PC-9 (cell line): ENCODE results near the gene SP3. TPM values are rescaled to one million over a fixed set of nuclear protein-coding genes. Genes with fewer than 3 reads are reported as not detected.

Experiments
- BruUV-seq: library from RNA; stranded (reverse); fragments of 400-500 nt; replicated peaks from 2 replicates; lab custom pipeline; 2021; lab: Mats Ljungman, UMichigan
- CTCF ChIA-PET: fragments of 300-600 bp; sonication (Branson Sonifier 250); formaldehyde crosslinking; loops from one replicate; lab custom pipeline; 2022; ENCODE audit warnings: antibody characterized with exemption; lab: Charles Lee
- POLR2A ChIA-PET: fragments of 300-600 bp; sonication (Branson Sonifier 250); formaldehyde crosslinking; loops from one replicate; lab custom pipeline; 2022; ENCODE audit warnings: antibody characterized with exemption; ENCODE audit not compliant: unreplicated experiment; lab: Charles Lee
- DNase-seq, 2 experiments: peaks; one replicate each; pipeline versions ENCODE4 v3.0.0 to v3.0.0-alpha.2; 2015 to 2022; ENCODE audit warnings: mixed read lengths in 1 of 2
- H2AFZ ChIP-seq: fragments of 200-600 bp; sonication (generic); 2 replicates; pipeline ENCODE4 v1.8.1; 2017; ENCODE audit warnings: antibody characterized with exemption
- H3F3A ChIP-seq: fragments of 200-600 bp; sonication (generic); 2 replicates; pipeline ENCODE4 v1.8.1; 2017; ENCODE audit warnings: antibody characterized with exemption, mild to moderate bottlenecking, low read depth; ENCODE audit not compliant: insufficient read depth
- H3K27ac ChIP-seq: fragments of 200-600 bp; sonication (generic); 2 replicates; pipeline ENCODE4 v1.6.1; 2016; ENCODE audit warnings: mixed run types
- H3K27me3 ChIP-seq: fragments of 200-600 bp; sonication (generic); 2 replicates; pipeline ENCODE4 v1.6.1; 2016; ENCODE audit warnings: low read depth, mixed run types; ENCODE audit not compliant: insufficient read depth
- H3K36me3 ChIP-seq: fragments of 200-600 bp; sonication (generic); 2 replicates; pipeline ENCODE4 v1.6.1; 2016; ENCODE audit warnings: low read depth, mixed run types
- H3K4me1 ChIP-seq: fragments of 200-600 bp; sonication (generic); replicated peaks from 2 replicates; pipeline ENCODE4 v1.6.1; 2016; ENCODE audit warnings: mixed run types; ENCODE audit not compliant: insufficient read depth
- H3K4me2 ChIP-seq: fragments of 200-600 bp; sonication (generic); 2 replicates; pipeline ENCODE4 v1.6.1; 2017; ENCODE audit warnings: mixed run types
- H3K4me3 ChIP-seq: fragments of 200-600 bp; sonication (generic); 2 replicates; pipeline ENCODE4 v1.6.1; 2016; ENCODE audit warnings: mixed run types
- H3K79me2 ChIP-seq: fragments of 200-600 bp; sonication (generic); 2 replicates; pipeline ENCODE4 v1.6.1; 2017; ENCODE audit warnings: low read depth, mixed run types
- H3K9me2 ChIP-seq: fragments of 200-600 bp; sonication (generic); 2 replicates; pipeline ENCODE4 v1.8.1; 2017; ENCODE audit warnings: mild to moderate bottlenecking; ENCODE audit not compliant: insufficient read depth
- H3K9me3 ChIP-seq: fragments of 200-600 bp; sonication (generic); 2 replicates; pipeline ENCODE4 v1.8.1; 2016; ENCODE audit warnings: low read depth; ENCODE audit not compliant: insufficient read depth
- H4K20me1 ChIP-seq: fragments of 200-600 bp; sonication (generic); 2 replicates; pipeline ENCODE4 v1.8.1; 2017; ENCODE audit not compliant: insufficient read depth
- CTCF ChIP-seq: fragments of 200-600 bp; sonication (generic); conservative IDR thresholded peaks from 2 replicates; pipeline ENCODE4 v1.6.1; 2017; ENCODE audit warnings: mixed run types, antibody characterized with exemption, mild to moderate bottlenecking, moderate library complexity
- EZH2 ChIP-seq: fragments of 200-600 bp; sonication (generic); IDR thresholded peaks from 2 replicates; pipeline ENCODE4 v1.8.0; 2017; ENCODE audit warnings: antibody characterized with exemption, low read depth
- intact Hi-C: fragments of 100-400 bp; cut with micrococcal nuclease; formaldehyde crosslinking; loops from one replicate; pipeline ENCODE4 v1.10.0; 2022; ENCODE audit not compliant: unreplicated experiment
- total RNA-seq: library from RNA; stranded (reverse); gene quantifications from 2 replicates; pipeline ENCODE4 v1.2.3, GENCODE V29; 2021

Gene SP3
- total RNA-seq, 1 experiment from 2014 or later = 127 TPM

- Histone ChIP-seq H3K27ac (peak overlapping the region; percentile 27; the same call in 1 of the 2 replicates), H3K36me3 (peaks cover 23% of the 10 kb centered on the region), H3K9me3 (no peaks in the 10 kb centered on the region; the same call in 1 of the 2 replicates), H3K27me3 (no peaks in the 10 kb centered on the region), H2AFZ (no peak overlapping the region), H3K4me3 (no peak overlapping the region), H3K4me1 (peaks cover 62% of the 10 kb centered on the region), H3F3A (peaks cover 36% of the 10 kb centered on the region), H3K79me2 (peaks cover 98% of the 10 kb centered on the region), H3K4me2 (no peak overlapping the region), H4K20me1 (peaks cover 28% of the 10 kb centered on the region), H3K9me2 (no peaks in the 10 kb centered on the region)
- BruUV-seq = no TSS peak
- TF ChIP-seq CTCF (no peak), EZH2 (no peak)
- no peak for DNase-seq
- POLR2A ChIA-PET = no interaction called here
- intact Hi-C loops = no loop called here
- CTCF ChIA-PET = no interaction called here
These were observed 23.6 kb downstream of the SP3 start for GRCh38 chr2:173941567-173941966.

GRCh38 chr2:173940208-173941020 is 24.8 kb downstream of the SP3 start:
- no peak for DNase-seq
- H3K27ac ChIP-seq = peak overlapping the region; percentile 27
- BruUV-seq = no TSS peak
- ChIA-PET CTCF (interaction anchor here (0.6 to 0.7 kb wide), 2 partner anchors 31 to 75 kb away, joined by 3 read pairs; no protein-coding TSS in a partner anchor), POLR2A (interaction anchor here (0.7 kb wide), 1 partner anchor 31 kb away, joined by 4 read pairs; no protein-coding TSS in a partner anchor)
- no peak overlapping the region for H3K4me3 ChIP-seq
- peaks cover 40% of the 10 kb centered on the region for H3F3A ChIP-seq
- H3K4me2 ChIP-seq = peak overlapping the region; percentile 1; the same call in 1 of the 2 replicates
- no peak for TF ChIP-seq CTCF
- TF ChIP-seq EZH2 = no peak
- intact Hi-C loops = no loop called here
- no peaks in the 10 kb centered on the region for H3K27me3 ChIP-seq
- peaks cover 27% of the 10 kb centered on the region for H3K36me3 ChIP-seq
- peaks cover 39% of the 10 kb centered on the region for H4K20me1 ChIP-seq
- no peaks in the 10 kb centered on the region for H3K9me2 ChIP-seq
- no peaks in the 10 kb centered on the region; the same call in 1 of the 2 replicates for H3K9me3 ChIP-seq
- peaks cover 68% of the 10 kb centered on the region for H3K4me1 ChIP-seq
- no peak overlapping the region for H2AFZ ChIP-seq
- peaks cover 98% of the 10 kb centered on the region for H3K79me2 ChIP-seq

- DNase-seq = no peak
- no TSS peak for BruUV-seq
- H2AFZ ChIP-seq = no peak overlapping the region
- H3K27me3 ChIP-seq = no peaks in the 10 kb centered on the region
- H3K36me3 ChIP-seq = peaks cover 31% of the 10 kb centered on the region
- no peak overlapping the region for H3K27ac ChIP-seq
- peaks cover 98% of the 10 kb centered on the region for H3K79me2 ChIP-seq
- peaks cover 35% of the 10 kb centered on the region for H3F3A ChIP-seq
- no peaks in the 10 kb centered on the region for H3K9me2 ChIP-seq
- no peak overlapping the region for H3K4me3 ChIP-seq
- peaks cover 63% of the 10 kb centered on the region for H3K4me1 ChIP-seq
- POLR2A ChIA-PET = interaction anchor here (0.7 kb wide), 1 partner anchor 173 kb away, joined by 16 read pairs; no protein-coding TSS in a partner anchor
- H3K9me3 ChIP-seq = no peaks in the 10 kb centered on the region; the same call in 1 of the 2 replicates
- TF ChIP-seq CTCF (no peak), EZH2 (no peak)
- intact Hi-C loops = no loop called here
- no peak overlapping the region for H3K4me2 ChIP-seq
- peaks cover 40% of the 10 kb centered on the region for H4K20me1 ChIP-seq
- CTCF ChIA-PET = no interaction called here
These were observed 26.3 kb downstream of the SP3 start for GRCh38 chr2:173938700-173939384.
